ENCODE data around the gene TRPC5OS.

TRPC5OS gene
- 0 to 0.66 (median 0.03) reads per million in 17 experiments for total RNA-seq

- no peak for DNase-seq
These were observed at the start of gene TRPC5OS for GRCh38 chrX:111875881-111876280. TRPC5OS (plus strand) TSS chrX:111876181; CDS start chrX:111901850, 25,669 bp downstream.

GRCh38 chrX:111829345-111829744, 46.6 kb upstream of the TRPC5OS start:
- DNase-seq, result no peak

- DNase-seq, result no peak
These were observed 45.4 kb upstream of the TRPC5OS start for GRCh38 chrX:111830571-111830970.

GRCh38 chrX:111831343-111831742, 44.6 kb upstream of the TRPC5OS start:
- no peak for DNase-seq

- DNase-seq, result no peak
These were observed 38.8 kb upstream of the TRPC5OS start for GRCh38 chrX:111837197-111837596.

- DNase-seq, result no peak
These were observed 28.4 kb upstream of the TRPC5OS start for GRCh38 chrX:111847491-111848133.

- no peak for DNase-seq
These were observed 27.4 kb upstream of the TRPC5OS start for GRCh38 chrX:111848541-111848940.

GRCh38 chrX:111850975-111851374, 25.0 kb upstream of the TRPC5OS start:
- no peak for DNase-seq

GRCh38 chrX:111854556-111855490, 21.2 kb upstream of the TRPC5OS start:
- peak in 1 of 4 experiments; percentile 0 for DNase-seq

- DNase-seq, result peak in 3 of 4 experiments; percentile 5 to 33 (median 19)
These were observed 18.4 kb upstream of the TRPC5OS start for GRCh38 chrX:111857534-111858060.

- no peak for DNase-seq
These were observed 14.4 kb upstream of the TRPC5OS start for GRCh38 chrX:111861605-111862004.

- no peak for DNase-seq
These were observed 8.7 kb upstream of the TRPC5OS start for GRCh38 chrX:111867236-111867635.

- peak in 2 of 4 experiments; percentile 10 to 23 for DNase-seq
These were observed 7.0 kb upstream of the TRPC5OS start for GRCh38 chrX:111868726-111869638.

- peak; percentile 13 to 55 (median 46) for DNase-seq
These were observed 6.3 kb upstream of the TRPC5OS start for GRCh38 chrX:111869639-111870034.

GRCh38 chrX:111874241-111874640, 1.7 kb upstream of the TRPC5OS start:
- no peak for DNase-seq

- no peak for DNase-seq
These were observed 665 bp downstream of the TRPC5OS start for GRCh38 chrX:111876646-111877045.

- no peak for DNase-seq
These were observed 1.7 kb downstream of the TRPC5OS start for GRCh38 chrX:111877681-111878080.

- no peak for DNase-seq
These were observed 4.8 kb downstream of the TRPC5OS start for GRCh38 chrX:111880735-111881134.

GRCh38 chrX:111881715-111882114, 5.7 kb downstream of the TRPC5OS start:
- peak in 1 of 4 experiments; percentile 3 for DNase-seq

GRCh38 chrX:111886678-111887077, 10.7 kb downstream of the TRPC5OS start:
- no peak for DNase-seq

- DNase-seq, result no peak
These were observed 12.6 kb downstream of the TRPC5OS start for GRCh38 chrX:111888600-111888999.

GRCh38 chrX:111892375-111892774, 16.4 kb downstream of the TRPC5OS start:
- DNase-seq, result peak in 1 of 4 experiments; percentile 5
